Stimulated activated CD4-positive, alpha-beta T cell treated with anti-CD3 and anti-CD28 coated beads, Interleukin-2, amount 100 ng/mL, for 4 hours (primary cell): ENCODE data around the gene APOA5.

ENCODE experiments used
- DNase-seq: peaks from one replicate; pipeline ENCODE4 v3.0.0-alpha.2; 2020; ENCODE audit warnings: low read depth

APOA5 gene

GRCh38 chr11:116797816-116798215 lies 6.1 kb upstream of the APOA5 start:
- no peak for DNase-seq

- DNase-seq, result no peak
These were observed 4.9 kb upstream of the APOA5 start for GRCh38 chr11:116796548-116796947.

- DNase-seq, result no peak
These were observed 3.2 kb upstream of the APOA5 start for GRCh38 chr11:116794851-116795250.

- no peak for DNase-seq
These were observed 2.1 kb upstream of the APOA5 start for GRCh38 chr11:116793772-116794097.

GRCh38 chr11:116792869-116793771 lies 1.4 kb upstream of the APOA5 start:
- DNase-seq, result no peak

GRCh38 chr11:116792144-116792868 lies 627 bp upstream of the APOA5 start:
- no peak for DNase-seq

- DNase-seq, result peak; percentile 61
These were observed 472 bp downstream of the APOA5 start for GRCh38 chr11:116791002-116791812.

GRCh38 chr11:116790167-116791001 lies 1.3 kb downstream of the APOA5 start:
- no peak for DNase-seq

- no peak for DNase-seq
These were observed 2.7 kb downstream of the APOA5 start for GRCh38 chr11:116788975-116789374.

GRCh38 chr11:116788534-116788933 lies 3.1 kb downstream of the APOA5 start:
- no peak for DNase-seq

GRCh38 chr11:116787786-116788486 lies 3.7 kb downstream of the APOA5 start, which contains the start of gene ZPR1:
TSS of gene ZPR1 (minus strand) at chr11:116788023. CDS start at chr11:116787990, 33 bp downstream.
- DNase-seq, result peak; percentile 76

GRCh38 chr11:116787436-116787785 lies 4.3 kb downstream of the APOA5 start:
- DNase-seq, result no peak

- DNase-seq, result no peak
These were observed 4.7 kb downstream of the APOA5 start for GRCh38 chr11:116786966-116787365.

- DNase-seq, result no peak
These were observed 5.4 kb downstream of the APOA5 start for GRCh38 chr11:116786326-116786725.

- DNase-seq, result no peak
These were observed 9.0 kb downstream of the APOA5 start for GRCh38 chr11:116782728-116783127.

GRCh38 chr11:116778556-116778955 lies 13.1 kb downstream of the APOA5 start:
- no peak for DNase-seq

- no peak for DNase-seq
These were observed 14.6 kb downstream of the APOA5 start for GRCh38 chr11:116777056-116777455.

- no peak for DNase-seq
These were observed 15.1 kb downstream of the APOA5 start for GRCh38 chr11:116776522-116776984.

GRCh38 chr11:116775975-116776374 lies 15.7 kb downstream of the APOA5 start:
- DNase-seq, result no peak

- no peak for DNase-seq
These were observed 17.0 kb downstream of the APOA5 start for GRCh38 chr11:116774661-116775060.
